ENCODE results near the gene CASZ1. TPM values are rescaled to one million over a fixed set of nuclear protein-coding genes. Genes with fewer than 3 reads are reported as not detected.

Gene CASZ1
- total RNA-seq, 1 experiment from 2014 or later = 27.8 TPM

DNA sequence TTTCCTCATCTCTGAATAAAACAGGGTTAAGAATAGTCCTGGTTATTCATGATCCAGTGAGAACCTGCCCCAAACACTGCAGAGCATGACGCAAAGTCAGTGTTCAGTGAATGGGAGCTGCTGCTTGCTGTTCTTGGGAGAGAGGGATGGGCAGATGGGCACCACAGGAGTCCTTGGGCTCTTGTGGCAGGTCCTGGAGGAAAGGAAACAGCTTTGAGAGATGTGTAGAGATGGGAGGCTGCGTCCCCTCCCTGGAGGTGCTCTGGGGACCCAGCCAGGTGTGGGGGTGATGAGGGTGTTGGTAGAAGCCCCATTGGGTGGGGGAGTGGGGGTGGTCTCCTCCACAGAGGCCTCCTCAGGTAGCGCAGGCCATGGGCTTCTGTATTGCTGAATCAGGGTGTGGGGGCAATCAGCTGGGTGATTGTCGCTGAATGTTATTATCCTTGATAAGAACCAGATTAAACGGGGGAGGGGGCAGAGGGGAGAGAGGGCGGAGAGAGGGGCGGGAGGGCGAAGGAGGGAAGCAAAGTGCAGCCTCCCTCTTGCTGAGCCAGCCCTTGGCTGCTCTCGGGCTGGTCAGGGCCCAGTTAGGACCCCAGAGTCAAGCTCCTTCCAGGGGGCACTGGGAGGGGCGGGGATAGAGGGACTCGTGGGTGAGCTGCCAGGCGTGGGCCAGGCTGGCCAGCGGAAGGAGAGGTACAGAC is 22.9 kb upstream of the CASZ1 start:
- no TSS peak for BruUV-seq (replicated peaks)
- in situ Hi-C loops (cut with HindIII; ENCODE audit: low pct_unique_long_range_greater_than_20kb, low sequenced_read_pairs) = no loop called here
- ATAC-seq (no peak), DNase-seq (ENCODE audit: low read depth, low spot score) (no peak)
- no peaks in the 10 kb centered on the region for H3K36me3 ChIP-seq (ENCODE audit: control insufficient read depth, insufficient read depth, low read length)
- H3K27me3 ChIP-seq (ENCODE audit: control insufficient read depth, insufficient read depth, low read length) = no peaks in the 10 kb centered on the region
- H3K4me1 ChIP-seq (ENCODE audit: control insufficient read depth, insufficient read depth, low read length) = no peaks in the 10 kb centered on the region
- no peak overlapping the region for H3K27ac ChIP-seq (ENCODE audit: low read length)
- POLR2A ChIA-PET = interaction anchor here (0.6 kb wide), 1 partner anchor 10 kb away, joined by 4 read pairs; no protein-coding TSS in a partner anchor
- no peaks in the 10 kb centered on the region for H3K9me3 ChIP-seq (ENCODE audit: control insufficient read depth, insufficient read depth, low read depth, low read length)
- CTCF ChIA-PET = no interaction called here
- TF ChIP-seq, protein P1, sequence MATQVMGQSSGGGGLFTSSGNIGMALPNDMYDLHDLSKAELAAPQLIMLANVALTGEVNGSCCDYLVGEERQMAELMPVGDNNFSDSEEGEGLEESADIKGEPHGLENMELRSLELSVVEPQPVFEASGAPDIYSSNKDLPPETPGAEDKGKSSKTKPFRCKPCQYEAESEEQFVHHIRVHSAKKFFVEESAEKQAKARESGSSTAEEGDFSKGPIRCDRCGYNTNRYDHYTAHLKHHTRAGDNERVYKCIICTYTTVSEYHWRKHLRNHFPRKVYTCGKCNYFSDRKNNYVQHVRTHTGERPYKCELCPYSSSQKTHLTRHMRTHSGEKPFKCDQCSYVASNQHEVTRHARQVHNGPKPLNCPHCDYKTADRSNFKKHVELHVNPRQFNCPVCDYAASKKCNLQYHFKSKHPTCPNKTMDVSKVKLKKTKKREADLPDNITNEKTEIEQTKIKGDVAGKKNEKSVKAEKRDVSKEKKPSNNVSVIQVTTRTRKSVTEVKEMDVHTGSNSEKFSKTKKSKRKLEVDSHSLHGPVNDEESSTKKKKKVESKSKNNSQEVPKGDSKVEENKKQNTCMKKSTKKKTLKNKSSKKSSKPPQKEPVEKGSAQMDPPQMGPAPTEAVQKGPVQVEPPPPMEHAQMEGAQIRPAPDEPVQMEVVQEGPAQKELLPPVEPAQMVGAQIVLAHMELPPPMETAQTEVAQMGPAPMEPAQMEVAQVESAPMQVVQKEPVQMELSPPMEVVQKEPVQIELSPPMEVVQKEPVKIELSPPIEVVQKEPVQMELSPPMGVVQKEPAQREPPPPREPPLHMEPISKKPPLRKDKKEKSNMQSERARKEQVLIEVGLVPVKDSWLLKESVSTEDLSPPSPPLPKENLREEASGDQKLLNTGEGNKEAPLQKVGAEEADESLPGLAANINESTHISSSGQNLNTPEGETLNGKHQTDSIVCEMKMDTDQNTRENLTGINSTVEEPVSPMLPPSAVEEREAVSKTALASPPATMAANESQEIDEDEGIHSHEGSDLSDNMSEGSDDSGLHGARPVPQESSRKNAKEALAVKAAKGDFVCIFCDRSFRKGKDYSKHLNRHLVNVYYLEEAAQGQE (IDR thresholded peaks at IDR 0.05; ENCODE audit: insufficient read depth in 1 of 2, low read depth in 2 of 2, low read length in 1 of 2) = no peak
- intact Hi-C loops (cut with micrococcal nuclease; ENCODE audit: unreplicated experiment) = no loop called here
- no peak overlapping the region for H3K4me3 ChIP-seq (ENCODE audit: low read depth in 2 of 2, low read length in 2 of 2)

DNA sequence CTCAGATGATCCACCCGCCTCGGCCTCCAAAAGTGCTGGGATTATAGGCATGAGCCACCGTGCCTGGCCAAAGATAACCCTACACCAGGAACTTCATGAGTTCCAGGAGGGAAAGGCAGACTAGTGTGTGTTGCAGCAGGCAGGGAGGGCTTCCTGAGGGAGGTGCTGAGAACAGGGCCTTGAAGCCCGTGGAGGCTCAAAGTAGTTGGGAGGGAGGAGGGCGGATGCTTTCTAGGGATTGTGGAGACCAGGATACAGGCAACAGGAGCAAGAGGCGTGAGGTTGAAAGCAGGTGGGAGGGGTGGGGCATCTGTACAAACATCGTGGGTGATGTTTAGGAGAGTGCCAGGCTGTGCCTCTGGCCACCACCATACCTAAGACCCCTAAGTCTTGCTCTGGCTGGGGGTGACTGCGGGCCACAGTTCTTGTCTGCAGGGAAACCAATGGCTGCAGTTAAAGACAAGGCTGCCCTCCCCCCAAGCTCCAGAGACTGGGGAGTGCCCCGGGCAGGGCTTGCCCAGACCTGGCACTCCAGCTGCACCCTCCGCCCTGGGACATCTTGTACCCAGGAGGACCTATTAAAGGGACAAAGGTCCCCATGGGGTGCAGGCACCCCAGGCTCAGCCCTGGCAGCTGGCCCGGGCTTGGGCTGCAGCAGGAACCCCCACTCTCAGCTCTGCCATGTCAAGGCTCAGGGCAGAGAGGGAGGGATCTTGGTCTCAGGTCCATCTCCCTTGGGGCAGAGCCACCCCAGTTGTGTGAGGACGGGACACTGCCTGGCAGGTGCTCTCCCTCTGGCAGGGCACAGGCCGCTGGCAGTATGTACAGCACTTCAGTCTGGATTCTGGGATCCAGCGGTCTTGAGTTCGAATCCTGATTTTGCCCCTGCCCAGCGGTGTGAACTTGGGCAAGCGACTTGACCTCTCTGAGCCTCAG is 22.1 kb upstream of the CASZ1 start:
- Histone ChIP-seq H3K27me3 (ENCODE audit: control insufficient read depth, insufficient read depth, low read length) (no peaks in the 10 kb centered on the region), H3K4me3 (ENCODE audit: low read depth in 2 of 2, low read length in 2 of 2) (no peak overlapping the region), H3K27ac (ENCODE audit: low read length) (no peak overlapping the region), H3K4me1 (ENCODE audit: control insufficient read depth, insufficient read depth, low read length) (no peaks in the 10 kb centered on the region), H3K9me3 (ENCODE audit: control insufficient read depth, insufficient read depth, low read depth, low read length) (no peaks in the 10 kb centered on the region), H3K36me3 (ENCODE audit: control insufficient read depth, insufficient read depth, low read length) (no peaks in the 10 kb centered on the region)
- intact Hi-C loops (cut with micrococcal nuclease; ENCODE audit: unreplicated experiment) = no loop called here
- BruUV-seq (replicated peaks) = no TSS peak
- DNase-seq (ENCODE audit: low read depth, low spot score) = no peak
- CTCF ChIA-PET = no interaction called here
- POLR2A ChIA-PET = interaction anchor here (0.6 kb wide), 1 partner anchor 11 kb away, joined by 4 read pairs; no protein-coding TSS in a partner anchor
- ATAC-seq = no peak
- TF ChIP-seq POLR2AphosphoS5 (IDR thresholded peaks at IDR 0.05; ENCODE audit: low read depth, low read length) = no peak
- TF ChIP-seq TCF7L2 (IDR thresholded peaks at IDR 0.05; ENCODE audit: low read depth, low read length) = no peak
- TF ChIP-seq, protein P1 (IDR thresholded peaks at IDR 0.05; ENCODE audit: insufficient read depth in 1 of 2, low read depth in 2 of 2, low read length in 1 of 2) = no peak
- TF ChIP-seq SIN3A (IDR thresholded peaks at IDR 0.05; ENCODE audit: borderline replicate concordance, insufficient read depth, low read depth, low read length) = no peak
- TF ChIP-seq, protein P2, sequence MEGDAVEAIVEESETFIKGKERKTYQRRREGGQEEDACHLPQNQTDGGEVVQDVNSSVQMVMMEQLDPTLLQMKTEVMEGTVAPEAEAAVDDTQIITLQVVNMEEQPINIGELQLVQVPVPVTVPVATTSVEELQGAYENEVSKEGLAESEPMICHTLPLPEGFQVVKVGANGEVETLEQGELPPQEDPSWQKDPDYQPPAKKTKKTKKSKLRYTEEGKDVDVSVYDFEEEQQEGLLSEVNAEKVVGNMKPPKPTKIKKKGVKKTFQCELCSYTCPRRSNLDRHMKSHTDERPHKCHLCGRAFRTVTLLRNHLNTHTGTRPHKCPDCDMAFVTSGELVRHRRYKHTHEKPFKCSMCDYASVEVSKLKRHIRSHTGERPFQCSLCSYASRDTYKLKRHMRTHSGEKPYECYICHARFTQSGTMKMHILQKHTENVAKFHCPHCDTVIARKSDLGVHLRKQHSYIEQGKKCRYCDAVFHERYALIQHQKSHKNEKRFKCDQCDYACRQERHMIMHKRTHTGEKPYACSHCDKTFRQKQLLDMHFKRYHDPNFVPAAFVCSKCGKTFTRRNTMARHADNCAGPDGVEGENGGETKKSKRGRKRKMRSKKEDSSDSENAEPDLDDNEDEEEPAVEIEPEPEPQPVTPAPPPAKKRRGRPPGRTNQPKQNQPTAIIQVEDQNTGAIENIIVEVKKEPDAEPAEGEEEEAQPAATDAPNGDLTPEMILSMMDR (IDR thresholded peaks at IDR 0.05) = no peak
- in situ Hi-C loops (cut with HindIII; ENCODE audit: low pct_unique_long_range_greater_than_20kb, low sequenced_read_pairs) = no loop called here

Measured in Panc1 (cell line).